Activated CD4-positive, alpha-beta T cell treated with anti-CD3 and anti-CD28 coated beads for 4 hours (primary cell): ENCODE data around the gene GIPC2.
"Not testable (repeated sequence)": the region's sequence is repeated elsewhere in the genome, so short reads cannot be mapped to it uniquely, and the experiment has no call there.

Experiments used
- DNase-seq, 2 donors: peaks; one replicate each; pipeline ENCODE4 v3.0.0-alpha.2; 2020

The GIPC2 gene

DNA sequence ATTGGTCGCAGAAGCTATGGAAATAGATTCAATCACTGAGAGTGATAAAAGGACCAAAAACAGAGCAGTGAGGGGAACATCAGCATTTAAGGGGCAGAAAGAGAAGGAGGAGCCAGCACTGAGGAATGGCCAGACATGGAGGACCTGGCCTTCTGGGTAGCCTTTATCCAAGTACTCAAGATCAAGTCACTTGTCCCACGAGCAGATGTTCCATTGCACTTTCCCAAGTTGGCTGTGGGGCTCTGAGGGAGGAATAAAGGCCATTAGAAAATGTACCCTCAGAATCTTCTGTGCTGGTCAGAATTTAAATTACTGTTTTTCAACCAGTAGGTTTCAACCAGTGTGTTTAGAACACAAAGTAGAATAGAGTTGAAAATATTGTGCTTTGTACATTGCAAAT lies 55.3 kb downstream of the GIPC2 start:
- DNase-seq = no peak

DNA sequence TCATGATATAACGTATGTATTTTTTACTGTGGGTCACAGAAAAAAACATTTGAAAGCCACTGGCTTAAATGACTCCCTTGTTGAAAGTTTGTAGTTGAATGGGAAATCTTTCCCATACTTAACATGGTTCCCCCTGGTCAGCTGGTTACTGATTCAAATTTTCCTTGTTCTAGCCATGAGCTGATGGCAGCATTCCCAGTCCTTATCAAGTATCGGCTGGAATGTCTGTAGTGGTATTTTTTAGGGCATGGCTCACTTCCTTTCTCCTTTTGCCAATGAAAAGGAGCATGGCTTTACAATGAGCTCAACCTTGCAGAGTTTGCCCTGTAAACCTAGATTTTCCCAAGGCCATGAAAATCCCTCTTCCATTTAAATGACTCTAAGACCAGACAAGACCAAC lies 55.7 kb downstream of the GIPC2 start:
- DNase-seq = no peak

DNA sequence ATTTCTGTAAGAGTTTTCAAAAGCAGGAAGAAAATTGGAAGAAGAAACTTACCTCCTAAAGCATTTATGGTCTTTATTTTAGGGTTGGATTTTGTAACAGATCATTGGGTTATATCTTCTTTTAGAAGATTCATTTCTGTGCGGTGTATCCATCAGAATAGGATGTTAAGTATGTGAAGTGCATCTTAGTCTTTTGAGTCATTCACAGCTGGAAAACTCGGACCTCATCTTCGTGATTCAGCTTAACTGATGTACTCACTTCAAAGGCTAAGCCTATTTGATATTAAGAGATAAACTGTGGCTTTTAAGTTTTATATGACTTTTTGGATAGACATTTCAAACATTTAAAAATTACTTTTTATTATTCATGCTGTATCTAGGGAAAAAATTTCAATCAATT lies 56.3 kb downstream of the GIPC2 start:
- DNase-seq = no peak

DNA sequence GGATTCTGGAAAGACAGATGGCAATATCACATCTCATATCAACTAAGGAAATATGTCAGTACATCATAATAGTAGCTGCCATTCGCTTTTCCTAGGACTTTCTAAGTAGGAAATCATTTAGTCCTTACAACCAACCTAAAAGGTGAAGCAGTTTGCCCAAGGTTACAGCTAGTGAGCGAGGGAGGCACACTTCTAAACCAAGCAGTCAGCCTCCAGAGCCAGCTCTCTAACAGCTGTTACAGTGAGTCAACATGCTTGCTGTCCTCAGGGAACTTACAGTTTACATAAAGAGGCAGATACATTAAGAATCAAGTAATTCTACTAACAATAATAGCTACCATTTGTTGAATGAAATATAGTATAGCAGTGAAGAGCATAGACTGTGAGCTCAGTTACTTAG lies 57.1 kb downstream of the GIPC2 start:
- no peak for DNase-seq

DNA sequence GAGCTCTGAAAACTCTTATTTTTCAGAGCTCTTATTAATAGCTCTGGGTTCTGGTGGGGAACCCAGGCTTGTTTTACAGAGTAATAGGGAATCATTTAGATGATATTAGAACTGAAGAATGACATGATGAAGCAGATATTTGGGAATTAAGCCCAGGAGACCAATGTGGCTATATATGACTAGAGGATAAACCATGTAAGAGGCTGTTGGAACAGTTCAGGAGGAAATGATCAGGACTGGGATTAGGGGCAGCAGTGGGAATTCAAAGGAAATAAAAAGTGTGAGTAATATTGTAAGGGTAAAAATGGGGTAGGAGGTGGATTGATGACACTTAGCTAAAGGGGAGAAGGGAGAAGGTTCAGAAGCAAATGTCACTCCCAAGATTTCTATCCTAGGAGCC lies 58.6 kb downstream of the GIPC2 start:
- DNase-seq = no peak

DNA sequence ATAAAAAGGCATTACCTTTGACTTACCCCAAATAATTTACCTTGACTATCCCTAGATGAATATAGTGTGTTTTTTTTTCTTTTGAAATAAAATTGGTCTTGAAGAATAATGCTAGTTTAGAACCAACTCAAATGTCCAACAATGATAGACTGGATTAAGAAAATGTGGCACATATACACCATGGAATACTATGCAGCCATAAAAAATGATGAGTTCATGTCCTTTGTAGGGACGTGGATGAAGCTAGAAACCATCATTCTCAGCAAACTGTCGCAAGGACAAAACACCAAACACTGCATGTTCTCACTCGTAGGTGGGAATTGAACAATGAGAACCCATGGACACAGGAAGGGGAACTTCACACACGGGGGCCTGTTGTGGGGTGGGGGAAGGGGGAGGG lies 63.9 kb downstream of the GIPC2 start:
- DNase-seq = not testable (repeated sequence)

DNA sequence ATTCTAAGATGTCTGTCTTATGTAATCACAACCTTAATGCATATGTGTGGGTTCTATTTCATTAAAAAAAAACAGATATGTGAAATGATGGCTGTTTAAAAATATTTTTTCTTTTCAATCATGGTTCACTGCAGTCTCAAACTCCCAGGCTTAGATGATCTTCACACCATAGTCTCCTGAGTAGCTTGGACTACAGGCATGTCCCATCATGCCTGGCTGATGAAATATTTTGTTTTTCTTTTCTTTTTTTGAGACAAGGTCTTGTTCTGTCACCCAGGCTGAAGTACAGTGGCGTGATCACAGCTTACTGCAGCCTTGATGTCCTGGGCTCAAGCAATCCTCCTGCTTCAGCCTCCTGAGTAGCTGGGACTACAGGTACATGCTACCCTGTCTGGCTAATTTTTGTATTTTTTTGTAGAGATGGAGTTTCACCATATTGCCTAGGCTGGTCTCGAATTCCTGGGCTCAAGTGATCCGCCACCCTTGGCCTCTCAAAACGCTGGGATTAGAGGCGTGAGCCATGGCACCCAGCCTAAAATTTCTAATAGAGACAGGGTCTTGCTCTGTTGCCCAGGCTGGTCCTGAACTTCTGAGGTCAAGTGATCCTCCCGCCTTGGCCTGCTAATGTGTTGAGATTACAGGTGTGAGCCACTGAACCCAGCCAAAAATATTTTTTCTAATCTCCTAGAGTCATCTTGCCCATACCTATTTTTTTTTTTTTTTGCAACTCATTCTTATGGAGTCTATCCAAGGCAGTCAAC lies 67.6 kb downstream of the GIPC2 start:
- DNase-seq = no peak

DNA sequence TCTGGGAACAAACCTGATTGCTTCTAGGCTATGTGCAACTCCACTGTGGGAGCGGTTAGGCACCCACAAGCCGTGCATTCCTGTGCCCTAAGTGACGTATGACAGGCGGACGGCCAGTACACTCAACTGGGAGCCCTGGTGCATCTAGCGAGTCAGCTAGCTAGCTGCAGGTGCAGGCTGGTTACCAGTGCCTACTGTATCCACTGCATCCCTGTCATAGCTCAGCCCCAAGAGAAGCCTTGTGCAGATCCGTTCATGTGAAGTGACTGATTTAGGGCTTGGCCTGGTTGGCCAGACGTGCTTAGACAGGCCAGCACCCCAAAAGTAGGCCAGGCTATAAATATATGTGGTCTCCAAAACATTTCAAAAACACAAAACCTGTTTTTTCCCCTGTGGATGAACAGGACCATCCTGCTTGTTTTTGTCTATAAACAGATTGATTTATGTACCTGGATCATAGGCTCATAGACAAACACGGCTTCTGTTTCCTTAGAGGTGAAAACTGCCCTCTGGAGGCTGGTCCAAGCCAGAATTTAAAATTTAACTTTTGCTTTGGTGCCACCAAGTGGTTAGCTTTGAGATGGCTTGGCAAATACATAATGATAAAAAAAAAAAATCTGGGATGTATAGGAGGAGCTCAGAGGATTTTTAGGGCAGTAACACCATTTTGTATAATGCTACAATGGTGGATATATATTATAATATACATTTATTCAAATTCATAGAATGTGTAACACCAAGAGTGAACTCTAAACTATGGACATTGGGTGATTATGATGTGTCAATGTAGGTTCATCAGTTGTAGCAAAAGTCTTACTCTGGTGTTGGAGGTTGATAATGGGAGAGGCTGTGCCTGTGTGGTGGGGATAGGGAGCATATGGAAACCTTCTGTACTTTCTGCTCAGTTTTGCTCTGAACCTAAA lies 68.5 kb downstream of the GIPC2 start:
- peak; percentile 29 to 62 for DNase-seq

DNA sequence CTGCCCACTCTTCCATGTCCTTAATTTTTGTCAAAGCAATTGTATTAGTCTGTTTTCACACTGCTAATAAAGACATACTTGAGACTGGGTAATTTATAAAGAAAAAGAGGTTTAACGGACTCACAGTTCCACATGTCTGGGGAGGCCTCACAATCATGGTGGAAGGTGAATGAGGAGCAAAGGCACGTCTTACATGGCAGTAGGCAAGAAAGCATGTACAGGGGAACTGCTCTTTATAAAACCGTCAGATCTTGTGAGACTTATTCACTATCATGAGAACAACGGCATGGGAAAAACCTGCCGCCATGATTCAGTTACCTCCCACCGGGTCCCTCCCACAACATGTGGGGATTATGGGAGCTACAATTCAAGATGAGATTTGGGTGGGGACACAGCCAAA lies 74.7 kb downstream of the GIPC2 start:
- not testable (repeated sequence) for DNase-seq

DNA sequence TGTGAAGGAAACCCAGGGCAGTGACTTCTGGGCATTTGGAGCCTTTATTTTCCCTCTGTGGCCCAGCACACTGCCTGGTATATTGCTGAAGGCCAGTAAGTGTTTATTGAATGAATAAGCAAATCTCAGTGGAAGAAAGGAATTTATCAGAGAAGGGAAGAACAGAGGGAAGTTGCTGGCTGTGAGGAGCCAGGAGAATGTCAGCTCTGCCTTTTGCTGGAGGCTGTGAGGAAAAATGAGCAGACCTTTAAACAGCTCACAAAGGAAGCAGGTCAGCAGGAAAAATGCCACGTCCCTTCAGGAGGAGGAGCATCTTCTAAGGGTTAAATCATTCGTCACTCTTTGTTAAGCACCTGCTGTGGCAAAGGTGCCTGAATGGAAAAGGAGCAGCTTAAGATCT lies 75.9 kb downstream of the GIPC2 start:
- no peak for DNase-seq

DNA sequence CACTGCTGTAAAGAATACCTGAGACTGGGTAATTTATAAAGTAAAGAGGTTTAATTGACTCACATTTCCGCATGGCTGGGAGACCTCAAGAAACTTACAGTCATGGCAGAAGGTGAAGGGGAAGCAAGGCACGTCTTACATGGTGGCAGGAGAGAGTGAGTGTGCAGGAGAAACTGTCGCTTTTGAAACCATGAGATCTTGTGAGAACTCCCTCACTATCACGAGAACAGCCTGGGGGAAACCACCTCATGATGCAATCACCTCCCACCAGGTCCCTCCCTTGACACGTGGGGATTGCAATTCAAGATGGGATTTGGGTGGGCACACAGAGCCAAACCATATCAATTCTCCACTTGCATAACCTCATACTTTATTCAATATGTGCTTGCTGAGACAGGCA lies 76.6 kb downstream of the GIPC2 start:
- DNase-seq = no peak

DNA sequence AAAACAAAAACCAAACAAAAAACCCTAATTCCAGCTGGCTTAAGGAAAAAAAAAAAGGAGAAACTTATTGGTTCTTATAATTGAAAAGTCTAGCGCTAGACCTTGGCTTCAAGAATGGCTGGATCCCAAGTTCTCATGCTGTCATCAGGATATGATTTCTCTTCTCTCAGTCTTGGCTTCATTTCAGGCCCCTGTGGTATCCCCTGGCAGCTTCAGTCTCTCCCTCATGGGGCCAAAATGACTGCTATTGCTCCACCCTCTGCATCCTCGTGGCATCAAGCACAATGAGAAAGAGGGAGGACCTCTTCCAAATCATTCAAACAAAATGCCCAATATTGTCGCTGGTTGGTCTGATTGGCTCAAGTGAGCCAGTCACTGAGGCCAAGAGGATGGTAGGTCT lies 80.7 kb downstream of the GIPC2 start:
- no peak for DNase-seq

DNA sequence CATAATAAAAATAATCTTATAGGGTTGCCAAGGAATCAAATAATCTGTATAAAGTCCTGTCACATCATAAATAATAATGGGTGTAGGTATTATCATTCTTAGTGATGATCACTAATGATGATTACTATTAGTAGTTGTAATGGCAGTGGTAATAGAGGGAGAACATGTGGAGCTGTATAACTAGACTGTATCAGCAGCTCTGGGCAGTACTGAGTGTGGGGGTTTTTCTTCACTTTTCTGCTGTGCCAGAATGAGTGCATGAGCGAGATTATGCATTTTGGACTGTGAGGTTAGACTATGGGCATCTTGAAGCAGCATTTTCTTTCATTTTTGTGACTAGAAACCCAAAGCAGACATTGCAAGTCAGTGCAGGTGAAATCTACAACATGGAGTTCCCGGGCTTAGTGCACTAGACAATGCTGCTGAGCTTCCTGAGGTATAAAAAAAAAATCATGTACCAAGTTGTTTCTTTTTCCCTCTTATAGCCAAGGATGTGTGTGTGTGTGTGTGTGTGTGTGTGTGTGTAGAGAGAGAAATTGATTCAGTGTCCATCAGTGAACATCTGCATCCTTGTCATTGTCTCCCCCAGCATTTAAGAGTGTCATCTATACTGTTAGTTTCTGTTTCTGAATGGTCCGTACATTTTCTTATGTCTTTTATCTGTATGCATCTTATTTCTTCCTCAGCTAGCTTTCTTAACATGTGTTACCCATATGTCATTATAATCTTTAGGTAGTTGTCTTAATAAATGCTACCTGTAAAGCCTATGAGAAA lies 86.6 kb downstream of the GIPC2 start:
- no peak for DNase-seq

DNA sequence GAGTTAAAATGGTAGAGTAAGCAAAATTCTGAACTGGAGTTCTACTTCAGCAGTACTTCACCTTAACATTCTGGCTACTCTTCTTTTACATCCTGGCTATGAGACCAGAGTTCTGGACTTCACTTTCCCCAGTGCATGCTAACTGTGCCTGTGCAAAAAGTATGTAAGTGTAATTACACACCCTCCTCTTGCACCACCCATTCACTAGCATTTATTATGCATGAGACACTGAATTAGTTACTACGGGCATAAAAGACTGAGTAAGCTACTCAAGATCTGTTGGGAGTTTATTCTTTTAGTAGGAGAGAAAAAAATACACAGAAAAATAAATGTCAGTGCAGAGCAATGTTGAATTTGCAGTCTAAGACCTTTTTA lies 87.2 kb downstream of the GIPC2 start:
- DNase-seq = no peak

DNA sequence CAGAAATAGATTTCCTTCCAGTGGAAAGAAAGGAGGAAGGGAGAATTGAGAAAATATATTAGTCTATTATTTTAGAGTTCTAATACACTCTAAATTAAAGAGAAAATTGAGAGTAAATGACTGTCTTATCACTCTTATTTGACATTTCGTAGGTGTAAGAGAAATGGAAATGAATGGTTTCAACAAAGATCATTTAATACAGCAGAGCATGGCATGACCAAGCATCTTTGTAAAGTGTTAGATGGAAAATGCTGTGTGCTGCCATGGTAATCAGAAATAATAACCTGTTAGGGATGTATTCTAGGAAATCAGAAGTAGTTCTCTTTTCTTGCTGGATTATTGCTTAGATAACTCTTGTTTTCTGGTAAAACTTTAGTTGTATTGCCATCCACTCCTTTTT lies 90.9 kb downstream of the GIPC2 start:
- DNase-seq = no peak

DNA sequence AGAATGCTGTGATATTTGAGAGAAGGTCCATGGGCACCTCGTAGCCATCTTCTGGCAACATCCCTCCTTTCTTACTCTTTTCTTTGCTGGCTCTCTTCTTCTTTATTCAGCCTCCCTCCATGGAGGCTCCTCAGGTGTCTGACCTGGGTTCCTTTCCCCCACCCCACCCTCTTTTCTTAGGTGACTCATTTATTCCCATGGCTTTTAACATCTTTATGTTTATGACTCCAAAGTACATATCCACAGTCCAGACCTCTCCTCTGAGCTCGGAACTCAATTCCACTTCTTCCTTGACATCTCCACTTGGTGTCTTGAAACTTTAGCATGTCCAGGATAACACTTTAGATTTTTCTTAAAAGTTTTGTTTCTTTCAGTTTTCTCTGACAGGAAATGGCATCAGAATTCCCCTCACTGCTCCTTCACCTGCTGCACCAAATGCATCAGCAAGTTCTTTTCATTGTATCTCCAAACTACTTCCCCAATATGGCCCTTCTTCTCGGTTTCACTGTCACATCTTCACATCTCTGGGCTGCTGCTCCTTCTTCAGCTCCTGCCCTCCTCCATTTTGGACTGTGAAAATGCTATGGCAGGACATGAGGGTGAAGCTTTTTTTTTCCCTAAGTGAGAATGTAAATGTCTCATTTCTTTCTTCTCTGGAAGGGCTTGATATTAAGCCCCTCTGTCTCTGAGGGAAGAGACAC lies 95.9 kb downstream of the GIPC2 start:
- no peak for DNase-seq

DNA sequence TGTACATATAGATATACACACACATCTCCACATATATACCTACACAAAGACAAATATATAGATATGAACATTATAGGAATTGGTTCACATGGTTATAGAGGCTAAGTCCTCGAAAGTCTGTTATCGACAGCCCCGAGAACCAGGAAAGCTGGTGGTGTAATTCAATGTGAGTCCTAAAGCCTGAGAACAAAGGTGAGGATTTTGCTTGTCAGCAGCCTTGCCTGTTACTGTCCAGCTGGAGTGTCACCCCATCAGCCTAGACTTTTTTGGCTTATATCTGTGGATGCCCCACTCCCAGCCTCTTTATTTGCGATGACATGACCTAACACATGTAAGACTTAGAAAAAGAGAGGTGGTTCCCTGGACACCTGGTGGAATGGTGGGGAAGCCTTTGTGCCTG lies 97.0 kb downstream of the GIPC2 start:
- DNase-seq = no peak

DNA sequence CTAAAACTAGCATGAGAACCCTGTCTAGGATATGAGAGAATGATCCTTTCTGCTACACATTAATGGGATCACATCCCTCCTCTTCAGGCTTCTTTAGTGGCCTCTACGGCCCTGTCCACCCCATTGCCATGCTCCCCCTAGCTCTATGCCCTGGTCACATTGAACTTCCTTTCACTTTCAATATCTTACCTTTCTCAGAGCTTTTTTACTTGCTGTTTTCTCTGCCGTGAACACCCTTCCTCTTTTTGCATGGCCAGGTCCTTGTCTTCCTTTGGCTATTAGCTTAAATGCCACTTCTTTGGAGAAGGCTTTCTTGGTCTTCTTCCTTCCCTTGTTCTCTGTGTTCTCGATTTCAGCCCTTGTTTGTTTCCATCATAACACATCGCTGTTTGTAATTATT lies 97.4 kb downstream of the GIPC2 start:
- DNase-seq = no peak

DNA sequence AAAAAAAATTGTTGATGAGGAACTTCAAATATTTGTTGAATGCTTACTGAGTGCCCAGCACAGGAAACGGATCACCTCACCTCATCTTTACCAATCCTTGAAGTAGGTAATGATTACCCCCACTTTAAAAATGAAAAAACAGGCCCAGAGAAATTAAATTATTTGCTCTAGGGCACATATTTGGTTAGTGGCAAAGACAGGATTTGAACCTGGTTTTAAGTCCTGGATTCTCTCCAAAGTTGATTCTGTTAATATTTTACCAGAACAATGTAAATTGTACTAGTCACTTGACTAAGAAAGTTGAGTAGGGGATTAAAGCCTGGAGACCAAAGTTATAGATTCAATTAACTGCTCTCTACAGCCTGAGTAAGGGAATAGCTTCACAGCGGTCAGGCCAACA lies 97.9 kb downstream of the GIPC2 start:
- no peak for DNase-seq

DNA sequence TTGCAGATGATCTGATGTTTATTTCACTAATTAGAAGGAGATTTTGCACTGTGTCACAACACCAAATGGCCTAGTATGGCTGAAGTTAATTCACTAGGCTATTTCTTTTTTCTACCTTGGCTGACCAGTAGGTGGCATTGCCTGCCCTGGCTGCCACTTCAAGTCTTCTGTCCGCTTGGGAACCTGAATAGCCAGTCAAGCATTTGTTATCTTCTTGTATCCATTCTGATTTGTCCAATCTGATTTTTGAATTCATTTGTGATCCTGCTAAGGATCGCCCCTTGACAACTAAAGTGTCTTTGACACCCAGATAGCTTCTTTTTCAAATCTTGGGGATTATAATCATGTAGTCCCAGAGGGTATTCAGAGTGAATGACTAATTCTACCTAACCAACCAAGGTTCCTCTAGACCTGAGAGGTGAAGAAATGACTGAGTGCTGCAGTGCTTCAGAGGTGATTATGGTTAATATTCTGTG lies 99.4 kb downstream of the GIPC2 start:
- DNase-seq = peak; percentile 13 to 14

DNA sequence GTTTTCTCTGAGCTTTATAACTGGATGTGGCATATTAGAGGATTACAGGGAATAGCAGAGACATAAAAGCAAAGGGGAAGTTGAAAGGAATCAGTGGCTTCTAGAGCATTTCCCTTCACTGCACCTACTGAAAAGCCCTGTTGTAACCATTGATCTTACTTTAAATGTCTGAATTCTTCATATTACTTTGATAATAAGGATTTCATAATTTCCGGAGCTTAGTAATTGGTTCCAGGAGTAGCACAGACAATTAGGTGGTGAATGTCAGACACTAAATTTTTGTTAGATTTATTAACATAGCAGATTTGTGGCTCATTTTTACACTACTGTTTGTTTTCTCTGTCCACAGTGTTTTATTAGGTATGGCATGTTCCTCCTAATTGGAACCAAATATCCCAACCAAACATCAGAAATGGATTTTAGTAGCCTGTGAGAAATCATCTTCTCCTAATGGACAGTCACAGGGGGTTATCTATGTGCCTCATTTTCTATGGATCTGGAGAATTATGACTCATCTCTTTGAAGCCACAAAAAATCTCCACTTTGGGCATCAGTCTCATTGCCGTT lies 100.5 kb downstream of the GIPC2 start:
- no peak for DNase-seq

DNA sequence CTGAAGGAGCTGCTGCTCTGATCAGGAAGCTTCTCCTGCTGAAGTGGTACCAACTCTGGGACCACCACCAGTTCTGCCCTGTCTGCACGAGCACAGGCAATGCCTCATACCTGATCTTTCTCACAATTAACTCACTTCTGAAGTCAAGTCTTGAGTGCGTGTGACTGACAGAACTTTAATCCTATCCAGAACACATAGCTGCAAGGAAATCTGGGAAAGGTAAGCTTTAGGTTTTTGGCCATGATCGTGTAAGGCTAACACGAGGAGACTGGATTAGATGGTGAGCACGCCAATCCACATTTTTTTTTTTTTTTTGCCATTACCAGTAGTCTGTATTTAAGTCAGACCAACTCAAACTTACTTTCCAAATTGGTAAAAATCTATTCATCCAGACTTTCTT lies 101.3 kb downstream of the GIPC2 start:
- no peak for DNase-seq
